Daoy (cell line): ENCODE data around the gene GAST. TPM values are rescaled to one million over a fixed set of nuclear protein-coding genes. Genes with fewer than 3 reads are reported as not detected.
"Not testable (repeated sequence)": the region's sequence is repeated elsewhere in the genome, so short reads cannot be mapped to it uniquely, and the experiment has no call there.

Experiments used
- DNase-seq: peaks from one replicate; pipeline ENCODE4 v3.0.0-alpha.2; 2015; ENCODE audit warnings: low read depth
- total RNA-seq: library from RNA; depleted of rRNA; stranded (reverse); fragments of >200 nt; shearing (Covaris generic); gene quantifications from 2 replicates; pipeline ENCODE4 v1.2.3, GENCODE V29; 2014

Gene GAST
- total RNA-seq, 1 experiment from 2014 or later = not detected

- no peak for DNase-seq
Measured at GRCh38 chr17:41683441-41684007, 28.6 kb upstream of the GAST start.

GRCh38 chr17:41684035-41684434 lies 28.1 kb upstream of the GAST start:
- DNase-seq = no peak

- DNase-seq = not testable (repeated sequence)
Measured at GRCh38 chr17:41685753-41686152, 26.4 kb upstream of the GAST start.

GRCh38 chr17:41686281-41686680 lies 25.9 kb upstream of the GAST start:
- no peak for DNase-seq

- peak; percentile 67 for DNase-seq
Measured at GRCh38 chr17:41687828-41688640, 24.1 kb upstream of the GAST start.

GRCh38 chr17:41688641-41689496 lies 23.3 kb upstream of the GAST start, which contains the start of gene EIF1:
EIF1 (plus strand) TSS chr17:41688885; CDS start chr17:41689039, 154 bp downstream.
- peak; percentile 100 for DNase-seq

- DNase-seq = peak; percentile 44
Measured at GRCh38 chr17:41689497-41690299, 22.4 kb upstream of the GAST start.

- DNase-seq = no peak
Measured at GRCh38 chr17:41690497-41690896, 21.6 kb upstream of the GAST start.

GRCh38 chr17:41691031-41691777 lies 20.9 kb upstream of the GAST start:
- DNase-seq = no peak

- DNase-seq = no peak
Measured at GRCh38 chr17:41692722-41693521, 19.2 kb upstream of the GAST start.

- DNase-seq = no peak
Measured at GRCh38 chr17:41695134-41695661, 16.9 kb upstream of the GAST start.

- peak; percentile 81 for DNase-seq
Measured at GRCh38 chr17:41695954-41696757, 16.0 kb upstream of the GAST start.

- no peak for DNase-seq
Measured at GRCh38 chr17:41697122-41697962, 14.8 kb upstream of the GAST start.

- DNase-seq = not testable (repeated sequence)
Measured at GRCh38 chr17:41700843-41701242, 11.3 kb upstream of the GAST start.

GRCh38 chr17:41702712-41703111 lies 9.4 kb upstream of the GAST start:
- DNase-seq = no peak

GRCh38 chr17:41705271-41705991 lies 6.7 kb upstream of the GAST start:
- DNase-seq = peak; percentile 54
